ENCODE results near the gene CD180.

DNA sequence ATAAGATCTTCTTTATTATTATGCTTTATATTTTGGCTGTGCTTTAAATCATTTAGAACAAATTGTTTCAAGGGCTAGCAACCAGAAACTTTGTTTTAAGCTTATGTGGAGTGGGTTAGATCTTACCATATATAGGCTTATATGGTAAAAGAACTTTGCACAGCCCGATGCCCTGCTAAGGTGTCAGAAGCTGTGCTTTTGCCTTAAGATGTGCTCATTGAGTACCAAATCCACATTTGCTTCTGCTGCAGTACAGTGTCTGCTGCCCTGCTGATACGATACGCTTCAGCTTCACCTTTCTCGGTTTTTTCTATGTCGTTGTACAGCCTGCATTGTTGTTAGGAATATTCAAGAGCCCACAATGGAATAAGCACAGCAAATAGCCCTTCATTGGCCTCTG is 34.8 kb downstream of the CD180 start:
- TF ChIP-seq, protein P1, sequence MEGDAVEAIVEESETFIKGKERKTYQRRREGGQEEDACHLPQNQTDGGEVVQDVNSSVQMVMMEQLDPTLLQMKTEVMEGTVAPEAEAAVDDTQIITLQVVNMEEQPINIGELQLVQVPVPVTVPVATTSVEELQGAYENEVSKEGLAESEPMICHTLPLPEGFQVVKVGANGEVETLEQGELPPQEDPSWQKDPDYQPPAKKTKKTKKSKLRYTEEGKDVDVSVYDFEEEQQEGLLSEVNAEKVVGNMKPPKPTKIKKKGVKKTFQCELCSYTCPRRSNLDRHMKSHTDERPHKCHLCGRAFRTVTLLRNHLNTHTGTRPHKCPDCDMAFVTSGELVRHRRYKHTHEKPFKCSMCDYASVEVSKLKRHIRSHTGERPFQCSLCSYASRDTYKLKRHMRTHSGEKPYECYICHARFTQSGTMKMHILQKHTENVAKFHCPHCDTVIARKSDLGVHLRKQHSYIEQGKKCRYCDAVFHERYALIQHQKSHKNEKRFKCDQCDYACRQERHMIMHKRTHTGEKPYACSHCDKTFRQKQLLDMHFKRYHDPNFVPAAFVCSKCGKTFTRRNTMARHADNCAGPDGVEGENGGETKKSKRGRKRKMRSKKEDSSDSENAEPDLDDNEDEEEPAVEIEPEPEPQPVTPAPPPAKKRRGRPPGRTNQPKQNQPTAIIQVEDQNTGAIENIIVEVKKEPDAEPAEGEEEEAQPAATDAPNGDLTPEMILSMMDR (conservative IDR thresholded peaks at IDR 0.05; ENCODE audit: low read length) = no peak
- no peak for TF ChIP-seq EZH2phosphoT487 (IDR thresholded peaks at IDR 0.05; ENCODE audit: borderline replicate concordance, low read depth, low read length)

Data from OCI-LY7 (cell line).